B cell (primary cell): ENCODE data around the gene LRRC40. TPM values are rescaled to one million over a fixed set of nuclear protein-coding genes. Genes with fewer than 3 reads are reported as not detected.

ENCODE experiments used
- ATAC-seq: fragments of 200-7000 bp; cut with Tn5 transposase; one replicate; pipeline ENCODE4 v1.10.0; 2021; ENCODE audit warnings: low read depth, mild to moderate bottlenecking, moderate number of reproducible peaks, moderate library complexity
- CTCF ChIA-PET: fragments of 350-600 bp; sonication (Branson Sonifier 250); formaldehyde crosslinking; loops from one replicate; lab custom pipeline; 2021; ENCODE audit warnings: antibody characterized with exemption, inconsistent platforms; lab: Charles Lee
- POLR2A ChIA-PET: fragments of 350-600 bp; sonication (Branson Sonifier 250); formaldehyde crosslinking; loops from one replicate; lab custom pipeline; 2021; ENCODE audit warnings: antibody characterized with exemption; lab: Charles Lee
- DNase-seq: peaks from one replicate; pipeline ENCODE4 v3.0.0; 2013
- H2AFZ ChIP-seq: 2 replicates; pipeline ENCODE4 v1.6.1; 2012; ENCODE audit warnings: mild to moderate bottlenecking, low read depth, low read length; ENCODE audit not compliant: insufficient read depth, poor library complexity, severe bottlenecking
- H3K27ac ChIP-seq, 2 donors: 1 replicate in 1 of 2; 2 replicates in 1 of 2; pipeline ENCODE4 v1.5.1; 2012 to 2013; ENCODE audit warnings: low read length in 2 of 2, mild to moderate bottlenecking in 2 of 2, moderate library complexity in 1 of 2
- H3K27me3 ChIP-seq, 4 experiments: fragments of 200-600 bp in 1 of 4; sonication (generic) in 1 of 4; replicated peaks in 1 of 4; 1 replicate in 2 of 4; 2 replicates in 2 of 4; pipeline versions ENCODE4 v1.6.1 to v1.7.0; 2013 to 2016; ENCODE audit warnings: low read length in 3 of 4, mild to moderate bottlenecking in 2 of 4, mixed read lengths in 1 of 4, moderate library complexity in 1 of 4; ENCODE audit not compliant: insufficient read depth in 4 of 4, control insufficient read depth in 3 of 4; ENCODE audit errors: control extremely low read depth in 1 of 4
- H3K36me3 ChIP-seq, 2 experiments: replicated peaks in 1 of 2; 1 replicate in 1 of 2; 2 replicates in 1 of 2; pipeline versions ENCODE4 v1.6.1 to v1.7.1; 2013; ENCODE audit warnings: low read length in 1 of 2; ENCODE audit not compliant: insufficient read depth in 2 of 2, control insufficient read depth in 1 of 2; ENCODE audit errors: control extremely low read depth in 1 of 2, extremely low read depth in 1 of 2
- H3K4me1 ChIP-seq, 2 donors: fragments of 200-600 bp in 1 of 2; sonication (generic) in 1 of 2; 1 replicate in 1 of 2; 2 replicates in 1 of 2; pipeline versions ENCODE4 v1.5.1 to v1.6.1; 2013 to 2017; ENCODE audit warnings: low read length in 2 of 2; ENCODE audit not compliant: control insufficient read depth in 2 of 2, insufficient read depth in 2 of 2
- H3K4me2 ChIP-seq: replicated peaks from 2 replicates; pipeline ENCODE3; 2012; ENCODE audit warnings: mild to moderate bottlenecking, low read depth, low read length; ENCODE audit not compliant: poor library complexity, severe bottlenecking
- H3K4me3 ChIP-seq, 5 experiments: fragments of 200-600 bp in 1 of 5; sonication (generic) in 1 of 5; 1 replicate in 3 of 5; 2 replicates in 2 of 5; pipeline versions ENCODE4 v1.5.1 to v1.7.0; 2011 to 2016; ENCODE audit warnings: low read length in 4 of 5, mild to moderate bottlenecking in 4 of 5, low read depth in 2 of 5, control low read depth in 1 of 5, moderate library complexity in 1 of 5; ENCODE audit not compliant: insufficient read depth in 1 of 5; ENCODE audit errors: control extremely low read depth in 1 of 5, extremely low read depth in 1 of 5
- H3K79me2 ChIP-seq: fragments of 200-600 bp; sonication (generic); one replicate; pipeline ENCODE4 v1.6.0; 2016; ENCODE audit warnings: low read length; ENCODE audit not compliant: control insufficient read depth, insufficient read depth
- H3K9ac ChIP-seq: fragments of 200-600 bp; sonication (generic); 2 replicates; pipeline ENCODE4 v1.6.1; 2017; ENCODE audit warnings: mild to moderate bottlenecking, low read length, moderate library complexity
- H3K9me3 ChIP-seq, 3 donors: one replicate each; pipeline versions ENCODE4 v1.6.1 to v1.7.1; 2013; ENCODE audit warnings: low read length in 2 of 3; ENCODE audit not compliant: control insufficient read depth in 2 of 3, insufficient read depth in 1 of 3; ENCODE audit errors: control extremely low read depth in 1 of 3
- H4K20me1 ChIP-seq: 2 replicates; pipeline ENCODE4 v1.6.0; 2012; ENCODE audit warnings: mild to moderate bottlenecking, low read length; ENCODE audit not compliant: insufficient read depth, control insufficient read depth, poor library complexity, severe bottlenecking
- H3K27ac Mint-ChIP-seq: one replicate; pipeline ENCODE4 v1.8.0; 2021; ENCODE audit warnings: mixed read lengths
- H3K27me3 Mint-ChIP-seq: one replicate; pipeline ENCODE4 v1.8.0; 2021; ENCODE audit warnings: mixed read lengths
- H3K4me1 Mint-ChIP-seq: one replicate; pipeline ENCODE4 v1.8.0; 2021; ENCODE audit warnings: mixed read lengths
- H3K4me3 Mint-ChIP-seq: one replicate; pipeline ENCODE4 v1.8.0; 2021; ENCODE audit warnings: mixed read lengths
- H3K9me3 Mint-ChIP-seq: one replicate; pipeline ENCODE4 v1.8.0; 2022; ENCODE audit warnings: mixed read lengths; ENCODE audit not compliant: insufficient read depth
- CTCF ChIP-seq: fragments of 200-600 bp; IDR thresholded peaks from one replicate; pipeline ENCODE4 v1.8.0; 2022; ENCODE audit warnings: antibody characterized with exemption, mild to moderate bottlenecking
- EZH2 ChIP-seq: IDR thresholded peaks from 2 replicates; pipeline ENCODE4 v1.6.1; 2012; ENCODE audit warnings: borderline replicate concordance, low read depth, mild to moderate bottlenecking, moderate library complexity, low read length; ENCODE audit not compliant: insufficient read depth, poor library complexity, severe bottlenecking
- WGBS: methylation state at CpG from one replicate; pipeline ENCODE4 v1.1.5; 2013; ENCODE audit warnings: missing lambda C conversion rate; ENCODE audit not compliant: insufficient coverage; 5-methylcytosine and 5-hydroxymethylcytosine counted together
- intact Hi-C: fragments of 100-400 bp; cut with micrococcal nuclease; formaldehyde crosslinking; loops from one replicate; pipeline ENCODE4 v1.10.0; 2022
- polyA plus RNA-seq: library from polyadenylated mRNA; depleted of rRNA; stranded (reverse); fragments of >200 nt; gene quantifications from 2 replicates; pipeline ENCODE4 v1.2.3, GENCODE V29; 2012
- total RNA-seq, 2 donors: library from RNA; stranded (reverse); fragments of 120-200 nt in 1 of 2; gene quantifications; 1 replicate in 1 of 2; 2 replicates in 1 of 2; pipeline versions ENCODE4 v1.2.3 to v1.2.4, GENCODE V29; 2013 to 2022

LRRC40 gene
- total and polyA plus RNA-seq, 2 donors (not counting 1 experiment from before 2014, with no cell fraction given): 4.4 to 14.5 TPM

- H3K4me2 ChIP-seq: peak within 1 kb of the TSS; percentile 67
- H3K9me3 ChIP-seq: no peaks in the 10 kb centered on the region
- H3K36me3 ChIP-seq: peaks cover 1 to 21% of the 10 kb centered on the region in 2 experiments
- DNase-seq: peak; percentile 97
- peak within 1 kb of the TSS; percentile 86 for H3K9ac ChIP-seq
- peak within 1 kb of the TSS; percentile 69 to 81 (median 79) for H3K4me3 ChIP-seq
- peaks cover 12% of the 10 kb centered on the region for H4K20me1 ChIP-seq
- Mint-ChIP-seq H3K4me3 (peak within 1 kb of the TSS; percentile 93), H3K27ac (peak within 1 kb of the TSS; percentile 97), H3K4me1 (peaks cover 47% of the 10 kb centered on the region), H3K27me3 (no peaks in the 10 kb centered on the region), H3K9me3 (no peaks in the 10 kb centered on the region)
- peaks cover 84% of the 10 kb centered on the region for H3K79me2 ChIP-seq
- POLR2A ChIA-PET: interaction anchor here (0.6 to 1.9 kb wide), 6 partner anchors 11 to 189 kb away, joined by 3 to 14 read pairs (median 4); partner anchors contain the start of genes ANKRD13C, CTH and LRRC40
- TF ChIP-seq EZH2: no peak
- no peak for TF ChIP-seq CTCF
- WGBS: under 1% methylated on average over 55 of the region's 74 CpGs
- CTCF ChIA-PET: interaction anchor here (1.1 to 1.9 kb wide), 2 partner anchors 16 to 133 kb away, joined by 4 to 12 read pairs; partner anchors contain the start of genes ANKRD13C and LRRC40
- H3K27me3 ChIP-seq: no peaks in the 10 kb centered on the region
- H3K4me1 ChIP-seq: peaks cover 11 to 25% of the 10 kb centered on the region in 2 donors
- peak; percentile 96 for ATAC-seq
- H2AFZ ChIP-seq: peak within 1 kb of the TSS; percentile 82
- intact Hi-C loops: loop anchor here (1.0 kb wide), 4 partner anchors 16 to 860 kb away; partner anchors contain the start of genes ANKRD13C, CTH, LRRC40 and ZRANB2
- peak within 1 kb of the TSS; percentile 94 for H3K27ac ChIP-seq
Observed at GRCh38 chr1:70221238-70222121, 16.1 kb upstream of the LRRC40 start, which contains the start of gene SRSF11. Gene SRSF11, plus strand, starts transcription at chr1:70221380. Its CDS starts 257 bp downstream, at chr1:70221637.
